HepG2 (cell line): ENCODE results near the gene CTNNA2. TPM values are rescaled to one million over a fixed set of nuclear protein-coding genes. Genes with fewer than 3 reads are reported as not detected.

Experiments
- ATAC-seq: fragments of 200-7000 bp; cut with Tn5 transposase; 3 replicates; pipeline ENCODE4 v1.9.1; 2020; ENCODE audit warnings: mild to moderate bottlenecking, moderate library complexity
- BruUV-seq: library from RNA; stranded (reverse); fragments of 400-500 nt; replicated peaks from 2 replicates; lab custom pipeline; 2021; lab: Mats Ljungman, UMichigan
- CTCF ChIA-PET: fragments of 300-600 bp; formaldehyde crosslinking; extraction: SDS; loops from one replicate; lab custom pipeline; 2021; ENCODE audit warnings: low total read pairs, inconsistent platforms, low intra/inter-chr PET ratio; lab: Yijun Ruan, JAX
- POLR2A ChIA-PET: fragments of 350-600 bp; sonication (Branson Sonifier 250); formaldehyde crosslinking; loops from one replicate; lab custom pipeline; 2020; ENCODE audit warnings: antibody characterized with exemption, inconsistent platforms; lab: Yijun Ruan, JAX
- DNase-seq: peaks from one replicate; pipeline ENCODE4 v3.0.0-alpha.2; 2015; ENCODE audit warnings: low spot score
- FAIRE-seq: peaks from 3 replicates; lab custom pipeline; 2011; peaks lifted over from hg19 to GRCh38; lab: Jason Lieb, UNC
- H2AFZ ChIP-seq: one replicate; pipeline ENCODE4 v1.6.1; 2011; ENCODE audit warnings: low read length, inconsistent platforms
- H3K27ac ChIP-seq: fragments of 300-600 bp; 3 replicates; pipeline ENCODE4 v1.8.0; 2011; ENCODE audit warnings: mixed run types, mild to moderate bottlenecking, mixed read lengths, low read length, inconsistent platforms; ENCODE audit not compliant: insufficient read depth; ENCODE audit errors: extremely low read length
- H3K27me3 ChIP-seq, 2 experiments: fragments of 200-600 bp in 1 of 2; 2 replicates in 1 of 2; 3 replicates in 1 of 2; pipeline versions ENCODE4 v1.6.0 to v1.8.0; 2011; ENCODE audit warnings: low read length in 2 of 2, mild to moderate bottlenecking in 2 of 2, moderate library complexity in 2 of 2, inconsistent platforms in 1 of 2; ENCODE audit not compliant: insufficient read depth in 2 of 2, control insufficient read depth in 1 of 2
- H3K36me3 ChIP-seq, 2 experiments: fragments of 200-600 bp in 1 of 2; replicated peaks in 1 of 2; 2 replicates in 1 of 2; 3 replicates in 1 of 2; pipeline versions ENCODE4 v1.5.1 to v1.8.0; 2011; ENCODE audit warnings: low read length in 2 of 2, inconsistent platforms in 1 of 2; ENCODE audit not compliant: insufficient read depth in 2 of 2, control insufficient read depth in 1 of 2
- H3K4me1 ChIP-seq: 2 replicates; pipeline ENCODE4 v1.5.1; 2012; ENCODE audit warnings: low read length, inconsistent platforms; ENCODE audit not compliant: insufficient read depth
- H3K4me2 ChIP-seq: 2 replicates; pipeline ENCODE4 v1.6.0; 2011; ENCODE audit warnings: low read depth, low read length, inconsistent platforms
- H3K4me3 ChIP-seq, 3 experiments: fragments of 200-600 bp in 1 of 3; sonication (generic), shearing (Covaris generic) in 1 of 3; replicated peaks in 1 of 3; 2 replicates each; pipeline ENCODE4 v1.5.1; 2011 to 2016; ENCODE audit warnings: low read length in 3 of 3, inconsistent platforms in 2 of 3, low read depth in 2 of 3, mild to moderate bottlenecking in 2 of 3, control low read depth in 1 of 3, mixed read lengths in 1 of 3; ENCODE audit not compliant: insufficient read depth in 1 of 3
- H3K79me2 ChIP-seq: one replicate; pipeline ENCODE4 v1.6.1; 2011; ENCODE audit warnings: low read length, inconsistent platforms; ENCODE audit not compliant: insufficient read depth
- H3K9ac ChIP-seq: 2 replicates; pipeline ENCODE4 v1.6.0; 2011; ENCODE audit warnings: mild to moderate bottlenecking, low read depth, low read length, inconsistent platforms; ENCODE audit not compliant: insufficient read depth
- H3K9me3 ChIP-seq: 2 replicates; pipeline ENCODE4 v1.5.1; 2012; ENCODE audit warnings: mild to moderate bottlenecking, low read length
- H4K20me1 ChIP-seq: 2 replicates; pipeline ENCODE4 v1.6.0; 2011; ENCODE audit warnings: inconsistent platforms, mild to moderate bottlenecking, low read length, moderate library complexity; ENCODE audit not compliant: insufficient read depth
- ETV5 ChIP-seq: IDR thresholded peaks from 2 replicates; pipeline ENCODE4 v1.6.1; 2018; ENCODE audit warnings: missing biosample characterization, missing genetic modification reagents, inconsistent platforms, borderline replicate concordance
- MAZ ChIP-seq, 2 experiments: sonication (generic) in 1 of 2; formaldehyde crosslinking in 1 of 2; IDR thresholded peaks; 2 replicates each; pipeline versions ENCODE4 v1.5.0 to v1.6.1; 2012 to 2020; ENCODE audit warnings: low read depth in 2 of 2, mild to moderate bottlenecking in 2 of 2, borderline replicate concordance in 1 of 2, improper control_type of control experiment in 1 of 2, low read length in 1 of 2, missing genetic modification reagents in 1 of 2, moderate library complexity in 1 of 2
- MED1 ChIP-seq: sonication (generic); formaldehyde crosslinking; IDR thresholded peaks from 2 replicates; pipeline ENCODE4 v1.4.0; 2020; ENCODE audit warnings: missing genetic modification reagents
- MXI1 ChIP-seq: IDR thresholded peaks from 3 replicates; pipeline ENCODE4 v1.6.1; 2012; ENCODE audit warnings: low read depth, low read length, inconsistent platforms, borderline replicate concordance
- RBFOX2 ChIP-seq: fragments of 200-400 bp; formaldehyde crosslinking; IDR thresholded peaks from 2 replicates; pipeline ENCODE4 v1.6.1; 2017; ENCODE audit warnings: low read depth, mild to moderate bottlenecking, low read length
- RBM39 ChIP-seq: fragments of 200-400 bp; formaldehyde crosslinking; IDR thresholded peaks from one replicate; pipeline ENCODE4 v1.6.1; 2018; ENCODE audit warnings: antibody characterized with exemption, mild to moderate bottlenecking, low read depth, low read length; ENCODE audit not compliant: poor library complexity, severe bottlenecking
- SNAI1 ChIP-seq: sonication (generic); formaldehyde crosslinking; IDR thresholded peaks from 2 replicates; pipeline ENCODE4 v1.5.0; 2020; ENCODE audit warnings: mild to moderate bottlenecking, missing genetic modification reagents, borderline replicate concordance
- SRSF1 ChIP-seq: fragments of 200-400 bp; formaldehyde crosslinking; optimal IDR thresholded peaks from 2 replicates; pipeline ENCODE3; 2017; ENCODE audit warnings: mild to moderate bottlenecking, low read depth, low read length, moderate library complexity
- TBL1XR1 ChIP-seq: fragments of 150-350 bp; IDR thresholded peaks from 2 replicates; pipeline ENCODE4 v1.6.1; 2014; ENCODE audit warnings: borderline replicate concordance, low read length; ENCODE audit not compliant: partially characterized antibody
- ZNF292 ChIP-seq: sonication (generic); formaldehyde crosslinking; IDR thresholded peaks from 2 replicates; pipeline ENCODE4 v1.8.1; 2022; ENCODE audit warnings: mild to moderate bottlenecking, low read depth, missing genetic modification reagents, borderline replicate concordance
- ZNF317 ChIP-seq: sonication (generic); formaldehyde crosslinking; IDR thresholded peaks from 2 replicates; pipeline ENCODE4 v1.5.0; 2020; ENCODE audit warnings: mild to moderate bottlenecking, missing genetic modification reagents
- ZNF350 ChIP-seq: sonication (generic); formaldehyde crosslinking; IDR thresholded peaks from 2 replicates; pipeline ENCODE4 v1.4.0; 2020; ENCODE audit warnings: mild to moderate bottlenecking, low read depth, missing genetic modification reagents, borderline replicate concordance
- ZNF484 ChIP-seq: sonication (generic); formaldehyde crosslinking; IDR thresholded peaks from 2 replicates; pipeline ENCODE4 v1.5.1; 2020; ENCODE audit warnings: mild to moderate bottlenecking, low read depth, missing genetic modification reagents, borderline replicate concordance
- ZNF567 ChIP-seq: sonication (generic); formaldehyde crosslinking; IDR thresholded peaks from 2 replicates; pipeline ENCODE4 v1.8.1; 2023; ENCODE audit warnings: mild to moderate bottlenecking, missing genetic modification reagents, borderline replicate concordance
- ZNF614 ChIP-seq: IDR thresholded peaks from 2 replicates; pipeline ENCODE4 v1.6.1; 2018; ENCODE audit warnings: missing biosample characterization, missing genetic modification reagents, inconsistent platforms, borderline replicate concordance
- ZNF839 ChIP-seq: sonication (generic); formaldehyde crosslinking; IDR thresholded peaks from 2 replicates; pipeline ENCODE4 v1.4.0; 2020; ENCODE audit warnings: missing genetic modification reagents, mild to moderate bottlenecking, borderline replicate concordance
- whole genome bisulfite sequencing: methylation state at CpG from one replicate; pipeline ENCODE4 v1.1.6; 2017; ENCODE audit warnings: low lambda C conversion rate; 5-methylcytosine and 5-hydroxymethylcytosine counted together
- in situ Hi-C: cut with HindIII; loops from 2 replicates; pipeline ENCODE4 v1.10.0; 2017; ENCODE audit warnings: low pct_unique_long_range_greater_than_20kb; ENCODE audit not compliant: extremely low pct_ligation_motif_present
- intact Hi-C: fragments of 100-400 bp; cut with micrococcal nuclease; formaldehyde crosslinking; loops from one replicate; pipeline ENCODE4 v1.10.0; 2022; ENCODE audit not compliant: unreplicated experiment
- polyA plus RNA-seq, 8 experiments: library from polyadenylated mRNA; depleted of rRNA in 3 of 8; stranded (reverse) in 7 of 8; unstranded in 1 of 8; fragments of >200 nt; fragmentation: Illumina TruSeq in 4 of 8; extraction: Trizol in 4 of 8; gene quantifications; 2 replicates each; pipeline versions ENCODE4 v1.2.1 to v1.2.3, GENCODE V29; 2011 to 2016; ENCODE audit warnings: low read depth in 4 of 8, missing spikeins in 1 of 8, mixed read lengths in 1 of 8; ENCODE audit not compliant: insufficient read depth in 1 of 8
- total RNA-seq, 5 experiments: library from RNA; depleted of rRNA; stranded (reverse); fragments of >200 nt; fragmentation: Illumina TruSeq; extraction: Trizol; gene quantifications; 2 replicates each; pipeline ENCODE4 v1.2.3, GENCODE V29; 2016; ENCODE audit warnings: low read depth in 1 of 5

Gene CTNNA2
- total and polyA plus RNA-seq, 2 of the 13 experiments (the other 11 are each of a cell fraction or from before 2014, with no cell fraction given) = not detected

DNA sequence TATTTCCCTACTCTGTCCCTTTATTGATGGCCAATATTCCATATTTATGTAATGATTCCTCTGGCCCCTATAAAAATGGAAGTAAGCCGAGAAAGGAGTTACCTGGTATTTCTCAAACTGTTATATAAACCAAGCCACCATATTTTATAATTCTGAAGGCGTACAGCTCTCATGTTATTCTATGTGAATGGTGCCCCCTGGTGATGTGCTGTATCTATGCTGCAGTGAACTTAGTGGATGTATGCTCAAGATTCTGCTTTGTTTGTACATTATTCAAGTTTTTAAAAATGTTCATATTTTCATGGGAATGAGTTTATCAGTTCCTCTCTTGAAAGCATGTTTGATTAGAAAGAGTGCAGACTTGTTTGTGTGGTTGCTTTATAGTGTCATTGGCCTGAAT lies 986.2 kb downstream of the CTNNA2 start (continued):
- no peak for TF ChIP-seq ZNF292 (CRISPR knock-in tag)
- TF ChIP-seq RBFOX2 = no peak
- no peak for TF ChIP-seq ZNF350

DNA sequence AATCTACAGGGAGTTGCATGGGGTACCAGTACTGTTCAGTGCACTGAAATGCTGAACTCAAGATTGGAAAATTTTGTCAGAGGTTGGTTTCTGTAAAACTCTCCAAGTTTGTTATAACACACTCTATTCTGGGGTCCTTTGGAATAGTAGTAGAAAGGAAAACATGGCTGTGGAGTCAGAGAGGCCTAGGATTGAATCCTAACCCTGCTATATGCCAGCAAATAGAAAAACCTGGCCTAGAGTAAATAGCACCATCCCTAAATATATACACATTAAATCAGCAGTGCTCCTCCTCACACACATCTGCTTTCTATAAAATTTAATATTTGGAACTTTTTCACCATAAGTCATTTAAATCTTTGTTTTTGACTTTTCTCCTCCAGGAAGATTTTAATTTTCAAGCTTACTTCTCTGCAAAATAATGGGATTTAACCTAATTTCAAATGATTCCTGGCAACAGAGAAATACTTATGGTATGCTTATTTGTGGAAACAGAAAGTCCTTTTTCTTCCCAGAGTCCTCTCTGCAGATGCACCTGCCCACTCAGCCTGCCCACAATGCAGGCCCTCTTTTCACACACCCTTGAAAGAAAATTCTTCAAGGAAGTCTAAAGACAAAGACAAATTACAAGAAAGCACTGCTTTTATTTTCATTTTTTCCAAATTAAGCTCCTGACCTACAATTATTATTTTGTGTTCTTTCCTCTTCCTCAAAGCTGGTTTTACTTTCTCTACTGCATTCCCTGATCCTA lies 989.2 kb downstream of the CTNNA2 start:
- BruUV-seq = no TSS peak
- Histone ChIP-seq H3K79me2 (no peaks in the 10 kb centered on the region), H3K4me2 (no peak overlapping the region), H3K9me3 (peaks cover 36% of the 10 kb centered on the region), H4K20me1 (no peaks in the 10 kb centered on the region), H2AFZ (no peak overlapping the region), H3K27ac (no peak overlapping the region)
- intact Hi-C loops = no loop called here
- no peak for TF ChIP-seq ZNF484 (CRISPR knock-in tag)
- no peak for TF ChIP-seq ZNF317 (CRISPR knock-in tag)
- no peak for TF ChIP-seq ZNF839 (CRISPR knock-in tag)
- TF ChIP-seq, all 625 proteins: peak for 0
- ATAC-seq (no peak), DNase-seq (no peak), FAIRE-seq (no peak)
- Histone ChIP-seq H3K4me1 (no peaks in the 10 kb centered on the region), H3K4me3 (no peak overlapping the region), H3K27me3 (no peaks in the 10 kb centered on the region), H3K9ac (no peak overlapping the region), H3K36me3 (no peaks in the 10 kb centered on the region)
- POLR2A ChIA-PET = no interaction called here
- in situ Hi-C loops = no loop called here
- CTCF ChIA-PET = no interaction called here

DNA sequence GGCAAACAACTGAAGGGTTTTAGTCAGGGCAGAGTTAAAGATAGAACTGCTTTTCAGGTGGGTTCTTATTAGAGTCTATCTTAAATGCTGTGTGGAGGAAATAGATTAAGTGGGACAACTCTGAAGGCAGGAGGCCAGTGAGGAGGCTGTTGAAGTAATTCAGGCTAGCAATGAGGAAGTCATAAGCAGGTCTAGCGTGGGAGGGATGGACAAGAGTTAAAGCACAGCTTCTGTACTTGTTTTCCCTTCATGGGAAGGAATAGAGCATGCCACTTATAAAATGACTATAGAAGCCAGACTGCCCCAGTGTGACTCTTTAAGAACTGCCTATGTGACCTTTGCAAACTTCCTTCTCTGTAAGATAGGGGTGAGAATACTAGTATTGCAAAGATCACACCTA lies 993.7 kb downstream of the CTNNA2 start:
- H3K79me2 ChIP-seq = no peaks in the 10 kb centered on the region
- H3K4me3 ChIP-seq = no peak overlapping the region
- FAIRE-seq (no peak), DNase-seq (no peak), ATAC-seq (no peak)
- CTCF ChIA-PET = no interaction called here
- no peaks in the 10 kb centered on the region for H3K27me3 ChIP-seq
- no peaks in the 10 kb centered on the region for H3K36me3 ChIP-seq
- POLR2A ChIA-PET = no interaction called here
- intact Hi-C loops (no loop called here), in situ Hi-C loops (no loop called here)
- no peak overlapping the region for H3K9ac ChIP-seq
- 12% methylated on average over 1 of the region's 1 CpG for WGBS
- no peak overlapping the region for H2AFZ ChIP-seq
- H3K27ac ChIP-seq = no peak overlapping the region
- no peaks in the 10 kb centered on the region for H4K20me1 ChIP-seq
- TF ChIP-seq RBM39 (no peak), ETV5 (CRISPR knock-in tag) (no peak), MED1 (CRISPR knock-in tag) (no peak), MXI1 (no peak), TBL1XR1 (no peak), SNAI1 (CRISPR knock-in tag) (no peak), ZNF614 (CRISPR knock-in tag) (no peak), SRSF1 (no peak), ZNF567 (CRISPR knock-in tag) (no peak), MAZ (IDR thresholded peaks at IDR 0.05; ENCODE audit: borderline replicate concordance, low read depth, low read length) (no peak), MAZ (CRISPR knock-in tag; IDR thresholded peaks at IDR 0.05; ENCODE audit: low read depth) (no peak)
- peaks cover 62% of the 10 kb centered on the region for H3K9me3 ChIP-seq
- no TSS peak for BruUV-seq
- no peaks in the 10 kb centered on the region for H3K4me1 ChIP-seq
- H3K4me2 ChIP-seq = no peak overlapping the region
